ENCODE data around the gene CFAP251. TPM values are rescaled to one million over a fixed set of nuclear protein-coding genes. Genes with fewer than 3 reads are reported as not detected.
"Not testable (repeated sequence)": the region's sequence is repeated elsewhere in the genome, so short reads cannot be mapped to it uniquely, and the experiment has no call there.

The CFAP251 gene
- total RNA-seq, 4 donors from 2014 or later = 0.30 to 6.2 (median 3.4) TPM

- intact Hi-C loops (cut with DNase I; ENCODE audit: low total_unique reads) = no loop called here
- 82 to 85% methylated on average over 14 of the region's 14 CpGs for WGBS, 2 donors
Observed at GRCh38 chr12:121986489-121987245, 68.3 kb downstream of the CFAP251 start.

DNA sequence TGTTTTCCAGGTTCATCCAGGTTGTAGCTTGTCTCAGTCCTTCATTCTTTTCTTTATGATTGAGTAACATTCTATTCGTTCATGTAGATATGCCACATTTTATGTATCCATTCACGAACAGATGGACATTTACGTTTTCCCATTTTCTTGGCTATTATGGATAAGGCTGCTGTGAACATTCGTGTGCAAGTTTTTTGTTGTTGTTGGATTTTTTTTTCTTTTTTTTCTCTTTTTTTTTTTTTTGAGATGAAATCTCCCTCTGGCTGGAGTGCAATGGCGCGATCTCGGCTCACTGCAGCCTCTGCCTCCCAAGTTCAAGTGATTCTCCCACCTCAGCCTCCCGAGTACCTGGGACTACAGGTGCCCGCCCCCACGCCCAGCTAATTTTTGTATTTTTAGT is 70.1 kb downstream of the CFAP251 start:
- intact Hi-C loops (cut with DNase I; ENCODE audit: low total_unique reads); DNase-seq (ENCODE audit: low spot score in 2 of 2); H3K4me3 ChIP-seq (ENCODE audit: low read depth, poor library complexity, severe bottlenecking): not testable (repeated sequence)
- WGBS, 2 donors = 94 to 95% methylated on average over 10 of the region's 10 CpGs

More at GRCh38 chr12:121986489-121987245, 68.3 kb downstream of the CFAP251 start:
- no peak for TF ChIP-seq CTCF (IDR thresholded peaks at IDR 0.05)
- TF ChIP-seq POLR2A (IDR thresholded peaks at IDR 0.05) = no peak
- no peak for DNase-seq (ENCODE audit: low spot score in 2 of 2)
- no peak overlapping the region for H3K4me3 ChIP-seq (ENCODE audit: low read depth, poor library complexity, severe bottlenecking)

- intact Hi-C loops (cut with DNase I; ENCODE audit: low total_unique reads) = no loop called here
- no peak for DNase-seq (ENCODE audit: low spot score in 2 of 2)
- no peak for TF ChIP-seq CTCF (IDR thresholded peaks at IDR 0.05)
- no peak for TF ChIP-seq POLR2A (IDR thresholded peaks at IDR 0.05)
- H3K4me3 ChIP-seq (ENCODE audit: low read depth, poor library complexity, severe bottlenecking) = no peak overlapping the region
- WGBS, 2 donors = 87 to 88% methylated on average over 14 of the region's 14 CpGs
Observed at GRCh38 chr12:121989276-121990113, 71.1 kb downstream of the CFAP251 start.

GRCh38 chr12:121990114-121990647 is 71.8 kb downstream of the CFAP251 start:
- intact Hi-C loops (cut with DNase I; ENCODE audit: low total_unique reads) = no loop called here
- 89 to 93% methylated on average over 6 of the region's 6 CpGs for WGBS, 2 donors
- TF ChIP-seq CTCF (IDR thresholded peaks at IDR 0.05) (no peak), POLR2A (IDR thresholded peaks at IDR 0.05) (no peak)
- no peak for DNase-seq (ENCODE audit: low spot score in 2 of 2)
- H3K4me3 ChIP-seq (ENCODE audit: low read depth, poor library complexity, severe bottlenecking) = no peak overlapping the region

GRCh38 chr12:121990692-121991603 is 72.6 kb downstream of the CFAP251 start:
- intact Hi-C loops (cut with DNase I; ENCODE audit: low total_unique reads) = no loop called here
- H3K4me3 ChIP-seq (ENCODE audit: low read depth, poor library complexity, severe bottlenecking) = no peak overlapping the region
- DNase-seq (ENCODE audit: low spot score in 2 of 2) = no peak
- 68 to 81% methylated on average over 10 of the region's 10 CpGs for WGBS, 2 donors
- TF ChIP-seq POLR2A (IDR thresholded peaks at IDR 0.05) (no peak), CTCF (IDR thresholded peaks at IDR 0.05) (no peak)

Measured in lower leg skin (tissue), 4 donors.